Eye (tissue), 1 donor: ENCODE measurements around the gene RNF180.
A peak's percentile ranks its signal among the peaks of the same experiment; 100 is the strongest.
"Not testable (repeated sequence)": the region's sequence is repeated elsewhere in the genome, so short reads cannot be mapped to it uniquely, and the experiment has no call there.

ENCODE experiments used
- DNase-seq: peaks from one replicate; pipeline ENCODE4 v3.0.0-alpha.2; 2015

The RNF180 gene

GRCh38 chr5:64180661-64181343, 15.2 kb downstream of the RNF180 start:
- DNase-seq, result peak; percentile 29

- DNase-seq, result no peak
Measured at GRCh38 chr5:64181440-64181839, 15.8 kb downstream of the RNF180 start.

- no peak for DNase-seq
Measured at GRCh38 chr5:64183956-64184355, 18.3 kb downstream of the RNF180 start.

DNA sequence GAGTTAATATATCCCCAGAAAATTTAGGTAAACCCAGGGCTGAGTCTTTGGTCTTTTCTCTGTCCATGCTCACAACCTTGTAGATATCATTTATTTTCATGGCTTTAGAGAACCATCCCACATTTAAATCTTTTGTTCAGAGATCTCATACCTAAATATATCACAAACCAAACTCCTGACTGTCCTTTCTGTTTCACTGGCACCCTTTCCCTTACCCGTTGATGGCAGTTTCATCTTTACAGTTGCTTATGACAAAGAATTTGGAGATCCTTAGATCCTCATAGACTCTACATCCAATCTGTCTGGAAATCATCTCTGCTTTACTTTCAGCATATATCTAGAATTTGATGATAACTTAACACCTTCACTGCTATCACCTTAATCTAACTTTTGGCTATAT, 19.2 kb downstream of the RNF180 start:
- DNase-seq, result no peak

DNA sequence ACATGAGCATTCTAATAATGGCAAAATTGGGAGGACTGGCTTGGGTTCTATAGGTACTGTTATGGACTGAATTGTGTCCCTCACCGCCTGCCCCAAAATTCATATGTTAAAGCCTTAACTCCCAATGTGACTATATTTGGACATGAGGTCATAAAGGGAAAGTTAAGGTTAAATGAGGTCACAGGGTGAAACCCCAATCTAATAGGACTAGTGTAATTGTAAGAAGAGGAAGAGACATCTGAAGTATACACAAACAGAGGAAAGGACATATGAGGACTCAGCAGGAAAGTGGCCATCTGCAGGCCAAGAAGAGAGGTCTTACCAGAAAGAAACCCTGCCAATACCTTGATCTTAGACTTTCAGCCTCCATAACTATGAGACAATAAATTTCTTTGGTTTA, 23.1 kb downstream of the RNF180 start:
- no peak for DNase-seq

DNA sequence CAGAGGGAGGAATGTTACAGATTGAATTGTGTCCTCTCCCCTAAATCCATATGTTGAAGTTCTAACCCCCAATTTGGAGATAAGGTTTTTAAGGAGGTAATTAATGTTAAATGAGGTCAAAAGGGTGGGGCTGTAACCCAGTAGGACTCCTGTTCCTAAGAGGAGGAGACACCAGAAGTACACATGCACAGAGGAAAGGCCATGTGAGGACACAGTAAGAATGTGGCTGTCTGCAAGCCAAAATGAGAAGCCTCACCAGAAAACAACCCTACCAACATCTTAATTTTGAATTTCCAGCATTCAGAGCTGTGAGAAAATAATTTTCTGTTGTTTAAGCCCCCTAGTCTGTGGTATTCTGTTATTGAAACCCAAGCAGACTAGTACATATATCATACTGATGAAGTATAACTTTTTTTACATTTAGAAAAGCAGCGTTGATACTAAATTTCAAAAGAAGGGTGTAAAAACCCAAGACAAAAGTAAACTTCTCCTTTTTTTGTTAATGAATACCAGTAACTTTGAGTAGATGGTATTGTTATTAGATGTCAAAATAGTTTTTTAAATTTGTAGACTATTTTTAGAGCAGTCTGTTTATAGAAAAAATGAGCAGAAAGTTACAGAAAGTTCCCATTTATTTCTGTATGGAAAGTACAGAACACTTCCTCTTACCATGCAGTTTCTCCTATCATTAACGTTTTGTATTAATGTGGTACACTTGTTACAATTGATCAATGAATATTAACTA, 25.1 kb downstream of the RNF180 start:
- DNase-seq, result no peak

DNA sequence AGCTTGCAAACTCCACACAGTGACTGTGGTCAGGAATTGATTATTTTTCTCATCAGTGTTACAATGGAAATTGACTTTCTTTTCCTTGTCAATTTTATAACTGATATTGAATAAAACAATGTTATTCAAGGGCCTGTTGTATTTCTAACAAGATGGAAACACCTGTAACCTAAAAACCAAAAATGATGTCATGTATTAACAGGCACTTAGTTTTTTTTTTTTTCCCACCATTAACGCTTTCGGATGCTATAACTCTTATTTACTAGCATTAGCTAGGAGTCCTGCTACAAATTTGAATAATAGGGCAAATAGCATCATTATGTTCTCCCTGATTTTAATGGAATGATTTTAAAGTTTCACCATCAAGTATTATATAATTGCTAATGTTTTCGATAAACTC, 30.3 kb downstream of the RNF180 start:
- DNase-seq, result no peak

- DNase-seq, result no peak
Measured at GRCh38 chr5:64199425-64199824, 33.8 kb downstream of the RNF180 start.

GRCh38 chr5:64201996-64202395, 36.4 kb downstream of the RNF180 start:
- no peak for DNase-seq

DNA sequence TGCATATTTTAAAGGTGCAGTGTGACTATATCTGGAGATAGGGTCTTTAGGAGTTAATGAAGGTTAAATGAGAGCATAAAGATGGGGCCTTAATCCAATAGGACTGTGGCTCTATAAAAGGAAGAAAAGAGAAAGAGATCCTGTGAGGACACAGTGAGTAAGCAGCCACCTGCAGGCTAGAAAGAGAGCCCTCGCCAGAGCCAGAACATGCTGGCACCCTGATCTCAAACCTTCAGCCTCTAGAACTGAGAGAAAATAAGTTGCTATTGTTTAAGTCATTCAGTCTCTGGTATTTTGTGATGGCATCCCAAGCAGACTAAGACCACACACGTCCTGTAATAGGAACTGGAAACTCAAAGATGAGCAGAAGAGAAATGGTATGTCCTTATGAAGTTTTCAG, 41.0 kb downstream of the RNF180 start:
- no peak for DNase-seq

- DNase-seq, result peak; percentile 47
Measured at GRCh38 chr5:64207978-64208377, 42.3 kb downstream of the RNF180 start.

DNA sequence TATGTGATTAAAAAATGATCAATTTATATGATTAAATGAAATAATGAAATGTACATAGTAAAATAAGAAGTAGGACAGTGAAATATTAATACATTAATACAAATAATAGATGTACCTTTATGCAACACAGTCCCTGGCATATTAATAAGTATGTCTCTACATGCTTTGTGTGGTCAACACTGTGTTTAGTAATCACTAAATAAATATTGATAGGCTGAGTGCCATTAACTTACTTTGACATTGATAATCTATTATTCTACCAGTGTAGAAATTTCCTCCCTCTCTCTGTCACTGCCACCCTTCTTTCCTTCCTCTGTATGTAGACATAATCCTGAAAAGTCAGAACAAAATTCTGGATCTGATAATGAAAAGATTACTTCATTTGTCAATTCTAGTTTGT, 43.7 kb downstream of the RNF180 start:
- DNase-seq, result no peak

GRCh38 chr5:64210866-64211265, 45.2 kb downstream of the RNF180 start:
- DNase-seq, result peak; percentile 30

GRCh38 chr5:64213011-64213410, 47.4 kb downstream of the RNF180 start:
- no peak for DNase-seq

DNA sequence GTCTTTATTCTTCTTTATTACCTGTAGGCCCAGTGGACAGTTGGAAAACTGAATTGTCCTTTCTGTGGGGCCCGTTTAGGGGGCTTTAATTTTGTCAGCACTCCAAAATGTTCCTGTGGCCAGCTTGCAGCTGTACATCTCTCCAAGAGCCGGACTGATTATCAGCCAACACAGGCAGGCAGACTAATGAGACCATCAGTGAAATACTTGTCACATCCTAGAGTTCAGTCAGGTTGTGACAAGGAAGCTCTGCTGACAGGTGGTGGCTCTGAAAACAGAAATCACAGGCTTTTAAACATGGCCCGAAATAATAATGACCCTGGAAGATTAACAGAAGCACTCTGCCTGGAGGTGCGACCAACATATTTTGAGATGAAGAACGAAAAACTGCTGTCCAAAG, 47.9 kb downstream of the RNF180 start:
- peak; percentile 91 for DNase-seq

GRCh38 chr5:64214132-64214531, 48.5 kb downstream of the RNF180 start:
- DNase-seq, result peak; percentile 66

- DNase-seq, result no peak
Measured at GRCh38 chr5:64221911-64222310, 56.3 kb downstream of the RNF180 start.

DNA sequence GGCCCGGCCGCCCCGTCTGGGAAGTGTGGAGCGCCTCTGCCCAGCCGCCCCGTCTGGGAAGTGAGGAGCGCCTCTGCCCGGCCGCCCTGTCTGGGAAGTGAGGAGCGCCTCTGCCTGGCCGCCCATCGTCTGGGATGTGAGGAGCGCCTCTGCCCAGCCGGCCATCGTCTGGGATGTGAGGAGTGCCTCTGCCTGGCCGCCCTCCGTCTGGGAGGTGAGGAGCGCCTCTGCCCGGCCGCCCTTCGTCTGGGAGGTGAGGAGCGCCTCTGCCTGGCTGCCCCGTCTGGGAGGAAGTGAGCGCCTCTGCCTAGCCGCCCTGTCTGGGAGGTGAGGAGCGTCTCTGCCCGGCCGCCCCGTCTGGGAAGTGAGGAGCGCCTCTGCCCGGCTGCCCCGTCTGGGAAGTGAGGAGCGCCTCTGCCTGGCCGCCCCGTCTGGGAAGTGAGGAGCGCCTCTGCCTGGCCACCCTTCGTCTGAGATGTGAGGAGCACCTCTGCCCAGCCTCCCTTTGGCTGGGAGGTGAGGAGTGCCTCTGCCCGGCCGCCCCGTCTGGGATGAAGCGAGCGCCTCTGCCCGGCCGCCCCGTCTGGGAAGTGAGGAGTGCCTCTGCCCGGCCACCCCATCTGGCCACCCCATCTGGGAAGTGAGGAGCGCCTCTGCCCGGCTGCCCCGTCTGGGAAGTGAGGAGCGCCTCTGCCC, 59.8 kb downstream of the RNF180 start:
- DNase-seq, result not testable (repeated sequence)

- not testable (repeated sequence) for DNase-seq
Measured at GRCh38 chr5:64227131-64227537, 61.5 kb downstream of the RNF180 start.

DNA sequence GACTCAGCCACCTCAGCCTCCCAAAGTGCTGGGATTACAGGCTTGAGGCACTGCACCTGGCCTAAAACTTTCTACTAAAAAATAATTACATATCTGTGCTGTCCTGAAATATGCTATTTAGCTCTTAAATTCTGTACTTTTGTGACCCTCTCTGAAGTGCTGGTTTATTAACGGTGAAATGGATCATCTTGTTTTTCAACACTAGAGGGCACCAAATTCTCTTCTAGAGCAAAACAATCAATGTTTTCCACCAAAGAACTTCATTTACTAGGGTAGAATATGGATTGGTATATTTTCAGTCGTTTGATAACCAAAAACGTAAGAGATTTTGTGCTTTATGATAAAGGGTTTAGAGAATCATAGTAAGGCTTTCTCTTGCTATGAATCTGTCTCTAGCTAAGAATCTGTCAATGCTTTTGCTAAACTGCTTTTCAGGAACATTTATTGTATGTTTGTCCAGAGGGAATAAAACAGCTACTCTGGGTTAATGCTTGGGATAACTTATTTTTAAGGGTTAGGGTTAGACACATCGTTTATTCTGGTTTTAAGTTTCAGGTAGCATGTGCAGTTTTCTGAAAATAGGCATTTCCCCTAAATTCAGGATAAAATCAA, 63.6 kb downstream of the RNF180 start:
- peak; percentile 81 for DNase-seq

DNA sequence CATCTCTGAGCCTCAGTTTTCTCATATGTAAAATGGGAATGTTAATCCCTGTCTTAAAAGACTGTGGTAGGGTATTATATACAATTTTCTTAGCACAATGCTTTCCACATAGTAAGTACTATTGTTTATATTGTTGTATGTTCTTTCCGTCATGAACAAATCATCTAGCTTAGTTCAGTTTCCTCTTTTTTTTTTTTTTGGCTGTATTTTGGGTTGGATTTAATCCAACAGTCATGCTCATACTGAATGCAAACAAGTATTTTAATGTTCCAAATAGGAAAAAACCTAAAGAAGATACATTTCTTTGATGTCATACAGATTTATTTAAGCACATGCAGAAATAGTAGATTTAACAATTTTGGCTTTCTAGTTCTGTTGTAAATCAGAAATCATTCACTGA, 95.1 kb downstream of the RNF180 start:
- DNase-seq, result no peak

- DNase-seq, result no peak
Measured at GRCh38 chr5:64269164-64269563, 103.5 kb downstream of the RNF180 start.

GRCh38 chr5:64273276-64273675, 107.6 kb downstream of the RNF180 start:
- no peak for DNase-seq
